Choroid plexus epithelial cell (primary cell): ENCODE measurements around the gene NKG7.

Experiments
- DNase-seq: peaks from one replicate; pipeline ENCODE4 v3.0.0-alpha.2; 2010; ENCODE audit warnings: low read depth
- H3K4me3 ChIP-seq: 2 replicates; pipeline ENCODE4 v1.5.1; 2011; ENCODE audit warnings: low read depth, mild to moderate bottlenecking, control low read depth, low read length, moderate library complexity
- TF ChIP-seq, protein P1 (sequence below): conservative IDR thresholded peaks from 2 replicates; pipeline ENCODE4 v1.5.1; 2011; ENCODE audit warnings: low read depth, mild to moderate bottlenecking, control low read depth, inconsistent platforms, low read length, moderate library complexity

The NKG7 gene

DNA sequence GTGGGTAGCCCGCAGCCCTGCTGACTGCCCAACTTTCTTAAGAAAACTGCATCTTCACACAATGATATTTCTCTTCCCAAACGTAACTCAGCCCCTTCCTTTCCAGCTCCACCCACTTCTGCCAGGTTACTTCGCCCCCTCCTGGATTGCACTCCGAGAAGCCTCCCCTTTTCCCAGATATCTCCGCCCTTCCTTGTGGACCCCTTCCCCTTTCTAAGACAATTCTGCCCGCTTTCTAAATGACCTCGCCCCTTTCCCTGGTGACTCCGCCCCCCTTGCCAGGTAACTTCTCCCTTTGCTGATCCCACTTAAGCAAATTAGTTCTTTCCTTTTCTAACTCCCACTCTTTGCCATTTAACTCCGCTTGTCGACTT, 33.2 kb downstream of the NKG7 start:
- no peak for DNase-seq
- peak overlapping the region; percentile 76 for H3K4me3 ChIP-seq
- TF ChIP-seq, protein P1, sequence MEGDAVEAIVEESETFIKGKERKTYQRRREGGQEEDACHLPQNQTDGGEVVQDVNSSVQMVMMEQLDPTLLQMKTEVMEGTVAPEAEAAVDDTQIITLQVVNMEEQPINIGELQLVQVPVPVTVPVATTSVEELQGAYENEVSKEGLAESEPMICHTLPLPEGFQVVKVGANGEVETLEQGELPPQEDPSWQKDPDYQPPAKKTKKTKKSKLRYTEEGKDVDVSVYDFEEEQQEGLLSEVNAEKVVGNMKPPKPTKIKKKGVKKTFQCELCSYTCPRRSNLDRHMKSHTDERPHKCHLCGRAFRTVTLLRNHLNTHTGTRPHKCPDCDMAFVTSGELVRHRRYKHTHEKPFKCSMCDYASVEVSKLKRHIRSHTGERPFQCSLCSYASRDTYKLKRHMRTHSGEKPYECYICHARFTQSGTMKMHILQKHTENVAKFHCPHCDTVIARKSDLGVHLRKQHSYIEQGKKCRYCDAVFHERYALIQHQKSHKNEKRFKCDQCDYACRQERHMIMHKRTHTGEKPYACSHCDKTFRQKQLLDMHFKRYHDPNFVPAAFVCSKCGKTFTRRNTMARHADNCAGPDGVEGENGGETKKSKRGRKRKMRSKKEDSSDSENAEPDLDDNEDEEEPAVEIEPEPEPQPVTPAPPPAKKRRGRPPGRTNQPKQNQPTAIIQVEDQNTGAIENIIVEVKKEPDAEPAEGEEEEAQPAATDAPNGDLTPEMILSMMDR: peak; percentile 2

DNA sequence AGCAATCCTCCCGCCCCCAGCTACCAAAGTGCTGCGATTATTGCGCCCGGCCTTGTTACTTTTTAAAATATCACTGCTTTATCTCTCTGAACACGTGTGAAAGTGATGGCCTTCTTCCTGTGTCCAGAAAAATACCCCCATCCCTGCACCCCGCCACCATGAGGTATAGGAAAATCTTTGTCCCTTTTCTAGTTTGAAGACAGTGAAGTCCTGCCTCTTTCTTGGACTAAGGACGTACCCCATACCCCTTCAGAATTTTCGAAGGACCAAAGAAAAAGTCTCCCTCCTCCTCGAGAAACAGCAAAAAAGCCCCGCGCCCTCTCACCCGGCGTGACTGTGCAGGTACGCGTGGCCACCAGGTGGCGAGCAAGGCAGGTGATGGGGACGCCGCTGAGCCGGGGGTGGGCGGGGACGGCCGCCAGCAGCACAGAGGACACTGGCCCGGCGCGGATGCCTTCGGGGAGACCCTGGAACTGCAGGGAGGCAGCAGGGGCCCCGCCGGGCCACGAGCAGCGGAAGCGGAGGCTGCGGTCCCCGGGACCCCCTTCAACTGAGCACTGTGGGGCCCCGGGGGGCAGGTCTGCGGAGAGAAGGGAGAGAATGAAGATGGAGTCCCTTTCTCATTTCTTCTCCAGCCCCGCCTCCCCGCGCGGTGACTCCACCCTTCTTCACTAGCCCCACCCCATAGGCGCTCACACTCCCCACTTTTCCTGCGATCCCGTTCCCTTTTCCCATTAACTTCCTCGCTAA, 33.7 kb downstream of the NKG7 start:
- TF ChIP-seq, protein P1: peak; percentile 82
- DNase-seq: peak; percentile 78
- peak overlapping the region; percentile 76 for H3K4me3 ChIP-seq

DNA sequence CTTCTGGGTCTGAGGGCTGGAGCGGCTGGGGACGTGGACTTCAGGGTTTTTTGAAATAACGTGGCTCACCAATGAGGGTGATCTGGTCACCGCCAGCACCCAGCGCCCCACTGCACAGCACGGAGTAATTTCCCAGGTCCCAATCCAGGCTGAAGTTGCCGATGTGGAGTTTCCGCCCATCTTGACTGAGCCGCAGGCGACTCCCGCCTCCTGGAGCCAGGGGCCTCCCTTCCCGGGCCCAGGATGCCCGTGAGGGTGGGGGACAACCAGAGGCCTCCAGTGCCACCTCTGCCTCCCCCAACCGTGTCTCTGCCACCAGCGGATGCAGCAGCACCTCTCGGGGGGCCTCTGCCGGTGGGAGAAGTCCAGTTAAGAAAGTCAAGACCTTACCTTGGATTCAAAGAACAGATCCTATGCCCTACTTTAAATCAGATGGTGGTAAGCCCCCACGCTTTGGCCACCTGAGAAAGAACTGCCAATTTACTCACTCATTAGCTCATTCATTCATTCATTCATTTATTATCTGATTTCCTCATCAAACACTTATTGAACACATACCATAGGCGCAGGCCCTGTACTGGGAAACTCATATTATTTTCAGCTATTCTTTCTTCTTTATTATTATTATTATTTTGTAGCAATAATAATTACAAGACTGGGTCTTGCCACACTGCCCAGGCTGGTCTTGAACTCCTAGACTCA, 34.4 kb downstream of the NKG7 start:
- no peak for DNase-seq
- TF ChIP-seq, protein P1: no peak
- H3K4me3 ChIP-seq: no peak overlapping the region

DNA sequence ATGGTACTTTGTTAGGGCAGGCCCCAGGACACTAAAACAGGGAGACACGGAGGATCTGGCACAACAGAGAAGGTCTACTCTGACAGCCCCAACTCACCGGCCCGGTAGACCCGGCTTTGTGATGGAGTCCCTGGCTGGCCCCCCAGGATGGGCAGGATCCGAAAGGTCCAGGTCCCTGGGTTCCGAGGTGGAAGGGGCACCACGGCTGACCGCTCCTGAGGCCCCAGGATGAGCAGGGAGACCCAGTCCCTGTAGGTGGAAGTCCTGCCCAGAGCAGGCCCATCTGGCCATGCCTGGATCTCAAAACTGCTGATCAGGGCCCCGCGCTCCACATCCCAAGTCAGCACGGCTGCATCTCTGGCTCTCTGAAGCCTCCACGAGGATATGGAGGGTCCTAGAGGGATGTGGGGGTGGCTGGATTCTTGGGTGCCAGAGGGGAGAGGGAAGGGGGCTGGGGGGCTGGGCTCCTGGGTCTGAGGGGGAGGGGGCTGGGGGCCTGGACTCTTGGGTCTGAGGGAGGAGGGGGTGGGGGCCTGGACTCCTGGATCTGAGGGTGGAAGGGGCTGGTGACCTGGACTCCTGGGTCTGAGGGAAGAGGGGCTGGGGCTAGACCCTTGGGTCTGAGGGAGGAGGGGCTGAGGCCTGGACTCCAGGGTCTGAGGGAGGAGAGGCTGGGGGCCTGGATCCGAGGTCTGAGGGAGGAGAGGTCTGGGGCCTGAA, 35.2 kb downstream of the NKG7 start:
- no peak for DNase-seq
- no peak overlapping the region for H3K4me3 ChIP-seq
- TF ChIP-seq, protein P1: no peak

DNA sequence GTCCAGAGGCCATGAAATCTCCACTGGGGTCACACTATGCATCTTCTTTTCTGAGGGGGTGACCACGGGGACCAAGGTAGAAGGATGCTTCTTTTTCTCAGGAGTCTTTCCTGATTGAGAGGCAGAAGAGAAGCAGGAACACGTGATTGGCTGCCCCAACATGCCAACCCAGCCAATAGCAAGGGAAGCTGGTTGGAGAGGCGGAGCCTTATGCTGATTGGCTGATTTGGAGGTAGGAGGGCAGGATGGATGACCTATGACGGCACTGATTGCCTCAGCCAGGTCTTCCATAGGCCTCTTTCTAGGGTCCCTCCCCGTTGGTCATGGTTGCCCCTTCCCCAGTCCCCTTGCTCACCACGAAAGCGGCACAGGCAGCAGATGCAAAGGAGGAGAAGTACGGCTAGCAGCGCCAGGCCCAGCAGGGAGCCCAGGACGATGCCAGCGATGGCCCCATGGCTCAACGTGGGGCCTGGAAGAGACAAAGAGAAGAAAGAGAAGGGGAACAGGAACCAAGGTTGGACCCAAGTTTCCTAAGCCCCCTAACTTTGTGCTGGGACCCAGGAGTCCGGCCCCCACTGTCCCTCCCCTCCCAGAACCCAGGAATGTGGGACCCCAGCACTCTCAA, 38.5 kb downstream of the NKG7 start:
- DNase-seq: no peak
- TF ChIP-seq, protein P1: no peak
- no peak overlapping the region for H3K4me3 ChIP-seq

DNA sequence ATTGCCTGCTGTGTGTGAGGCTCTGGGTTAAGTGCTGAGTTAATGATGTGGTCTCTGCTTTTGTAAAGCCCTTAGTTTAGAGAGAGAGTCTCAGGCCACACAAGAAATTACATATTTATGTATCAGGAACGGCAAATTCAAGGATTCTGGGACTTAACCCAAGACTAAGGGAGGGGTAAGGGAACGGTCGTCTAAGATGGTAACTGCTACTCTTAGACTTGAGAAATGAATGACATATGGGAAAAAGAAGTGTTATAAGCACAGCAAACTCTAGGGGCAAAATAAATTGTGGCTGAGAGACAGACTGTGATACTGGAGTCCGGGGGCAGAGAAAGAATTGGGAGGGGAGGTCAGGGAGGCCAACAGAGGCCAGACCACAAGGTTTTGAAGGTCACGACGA, 40.7 kb downstream of the NKG7 start:
- H3K4me3 ChIP-seq: no peak overlapping the region
- TF ChIP-seq, protein P1: no peak
- DNase-seq: no peak
